ENCODE results near the gene ZNF593.

The ZNF593 gene

GRCh38 chr1:26168410-26169197 lies 1.1 kb upstream of the ZNF593 start, which contains the start of gene C1orf232:
TSS of gene C1orf232 (minus strand) at chr1:26168963. CDS start at chr1:26168499, 464 bp downstream.
- TF ChIP-seq POLR2A (IDR thresholded peaks at IDR 0.05; ENCODE audit: low read length) (no peak), GATA1 (IDR thresholded peaks at IDR 0.05; ENCODE audit: low read depth, low read length) (no peak)
- no peak for DNase-seq

GRCh38 chr1:26169198-26169554 lies 532 bp upstream of the ZNF593 start:
- DNase-seq, result no peak
- no peak for TF ChIP-seq POLR2A (IDR thresholded peaks at IDR 0.05; ENCODE audit: low read length)
- TF ChIP-seq GATA1 (IDR thresholded peaks at IDR 0.05; ENCODE audit: low read depth, low read length), result no peak

- no peak for TF ChIP-seq GATA1 (IDR thresholded peaks at IDR 0.05; ENCODE audit: low read depth, low read length)
- no peak for TF ChIP-seq POLR2A (IDR thresholded peaks at IDR 0.05; ENCODE audit: low read length)
- DNase-seq, result no peak
Observed at GRCh38 chr1:26170472-26170821, 739 bp downstream of the ZNF593 start.

GRCh38 chr1:26171084-26172072 lies 1.7 kb downstream of the ZNF593 start, which contains the start of gene ZNF593OS:
TSS of gene ZNF593OS (minus strand) at chr1:26171832. CDS start at chr1:26171661, 171 bp downstream.
- TF ChIP-seq POLR2A (IDR thresholded peaks at IDR 0.05; ENCODE audit: low read length) (no peak), GATA1 (IDR thresholded peaks at IDR 0.05; ENCODE audit: low read depth, low read length) (no peak)
- no peak for DNase-seq

- DNase-seq, result no peak
- TF ChIP-seq POLR2A (IDR thresholded peaks at IDR 0.05; ENCODE audit: low read length) (no peak), GATA1 (IDR thresholded peaks at IDR 0.05; ENCODE audit: low read depth, low read length) (no peak)
Observed at GRCh38 chr1:26175346-26175745, 5.6 kb downstream of the ZNF593 start.

GRCh38 chr1:26177182-26177684 lies 7.5 kb downstream of the ZNF593 start, which contains the start of gene CNKSR1:
TSS of gene CNKSR1 (plus strand) at chr1:26177491. CDS start at chr1:26177548, 57 bp downstream.
- TF ChIP-seq GATA1 (IDR thresholded peaks at IDR 0.05; ENCODE audit: low read depth, low read length), result no peak
- TF ChIP-seq POLR2A (IDR thresholded peaks at IDR 0.05; ENCODE audit: low read length), result no peak
- no peak for DNase-seq

GRCh38 chr1:26180010-26180506 lies 10.3 kb downstream of the ZNF593 start:
- TF ChIP-seq POLR2A (IDR thresholded peaks at IDR 0.05; ENCODE audit: low read length) (no peak), GATA1 (IDR thresholded peaks at IDR 0.05; ENCODE audit: low read depth, low read length) (no peak)
- DNase-seq, result no peak

GRCh38 chr1:26181586-26182382 lies 12.1 kb downstream of the ZNF593 start:
- DNase-seq, result no peak
- TF ChIP-seq POLR2A (IDR thresholded peaks at IDR 0.05; ENCODE audit: low read length), result no peak
- no peak for TF ChIP-seq GATA1 (IDR thresholded peaks at IDR 0.05; ENCODE audit: low read depth, low read length)

GRCh38 chr1:26182383-26182696 lies 12.6 kb downstream of the ZNF593 start:
- no peak for DNase-seq
- TF ChIP-seq POLR2A (IDR thresholded peaks at IDR 0.05; ENCODE audit: low read length) (no peak), GATA1 (IDR thresholded peaks at IDR 0.05; ENCODE audit: low read depth, low read length) (no peak)

GRCh38 chr1:26184086-26184485 lies 14.4 kb downstream of the ZNF593 start:
- no peak for DNase-seq
- TF ChIP-seq POLR2A (IDR thresholded peaks at IDR 0.05; ENCODE audit: low read length), result no peak

GRCh38 chr1:26184883-26185282 lies 15.2 kb downstream of the ZNF593 start:
- no peak for TF ChIP-seq POLR2A (IDR thresholded peaks at IDR 0.05; ENCODE audit: low read length)
- no peak for TF ChIP-seq GATA1 (IDR thresholded peaks at IDR 0.05; ENCODE audit: low read depth, low read length)
- no peak for DNase-seq

- no peak for DNase-seq
- TF ChIP-seq GATA1 (IDR thresholded peaks at IDR 0.05; ENCODE audit: low read depth, low read length) (no peak), POLR2A (IDR thresholded peaks at IDR 0.05; ENCODE audit: low read length) (no peak)
Observed at GRCh38 chr1:26187882-26188281, 18.2 kb downstream of the ZNF593 start.

- DNase-seq, result no peak
- TF ChIP-seq GATA1 (IDR thresholded peaks at IDR 0.05; ENCODE audit: low read depth, low read length) (no peak), POLR2A (IDR thresholded peaks at IDR 0.05; ENCODE audit: low read length) (no peak)
Observed at GRCh38 chr1:26188477-26188876, 18.8 kb downstream of the ZNF593 start.

All from erythroblast (primary cell).